Activated T-cell treated with anti-CD3 and anti-CD28 coated beads, Interleukin-2, amount 50 U/mL, for 24 hours (primary cell): ENCODE data around the gene OR8G5.

ENCODE experiments used
- DNase-seq: peaks from one replicate; pipeline ENCODE4 v3.0.0-alpha.2; 2020
- H3K27ac Mint-ChIP-seq: 2 replicates; pipeline ENCODE4 v1.8.0; 2020; ENCODE audit warnings: mild to moderate bottlenecking, mixed read lengths
- H3K27me3 Mint-ChIP-seq: 2 replicates; pipeline ENCODE4 v1.8.0; 2020; ENCODE audit warnings: mixed read lengths
- H3K36me3 Mint-ChIP-seq: 2 replicates; pipeline ENCODE4 v1.8.0; 2020; ENCODE audit warnings: low read depth, mixed read lengths
- H3K4me1 Mint-ChIP-seq: 2 replicates; pipeline ENCODE4 v1.8.0; 2020; ENCODE audit warnings: low read depth, mixed read lengths
- H3K4me3 Mint-ChIP-seq: 2 replicates; pipeline ENCODE4 v1.8.0; 2020; ENCODE audit warnings: mild to moderate bottlenecking, moderate library complexity, mixed read lengths
- H3K9me3 Mint-ChIP-seq: 2 replicates; pipeline ENCODE4 v1.8.0; 2020; ENCODE audit warnings: mixed read lengths

The OR8G5 gene

GRCh38 chr11:124311269-124311668 is 55.1 kb downstream of the OR8G5 start:
- Mint-ChIP-seq H3K4me1 (no peaks in the 10 kb centered on the region), H3K36me3 (no peaks in the 10 kb centered on the region), H3K9me3 (no peaks in the 10 kb centered on the region), H3K4me3 (no peak overlapping the region), H3K27ac (no peak overlapping the region), H3K27me3 (peaks cover 2% of the 10 kb centered on the region)
- no peak for DNase-seq

- no peak overlapping the region for H3K27ac Mint-ChIP-seq
- no peaks in the 10 kb centered on the region for H3K27me3 Mint-ChIP-seq
- H3K36me3 Mint-ChIP-seq = no peaks in the 10 kb centered on the region
- H3K4me1 Mint-ChIP-seq = no peaks in the 10 kb centered on the region
- H3K4me3 Mint-ChIP-seq = no peak overlapping the region
- DNase-seq = no peak
- H3K9me3 Mint-ChIP-seq = no peaks in the 10 kb centered on the region
These were observed 55.5 kb downstream of the OR8G5 start for GRCh38 chr11:124311670-124312069.

GRCh38 chr11:124313131-124313530 is 57.0 kb downstream of the OR8G5 start:
- Mint-ChIP-seq H3K27ac (no peak overlapping the region), H3K36me3 (no peaks in the 10 kb centered on the region), H3K4me1 (no peaks in the 10 kb centered on the region), H3K27me3 (peaks cover 1% of the 10 kb centered on the region), H3K9me3 (no peaks in the 10 kb centered on the region), H3K4me3 (no peak overlapping the region)
- no peak for DNase-seq

GRCh38 chr11:124313849-124314248 is 57.7 kb downstream of the OR8G5 start, which contains the start of gene OR8D1:
OR8D1 (minus strand) TSS chr11:124313949; CDS start chr11:124310766, 3,183 bp downstream.
- no peak for DNase-seq
- no peak within 1 kb of the TSS for H3K27ac Mint-ChIP-seq
- H3K36me3 Mint-ChIP-seq = no peaks in the 10 kb centered on the region
- no peaks in the 10 kb centered on the region for H3K4me1 Mint-ChIP-seq
- no peaks in the 10 kb centered on the region for H3K9me3 Mint-ChIP-seq
- H3K4me3 Mint-ChIP-seq = no peak within 1 kb of the TSS
- peaks cover 3% of the 10 kb centered on the region for H3K27me3 Mint-ChIP-seq

GRCh38 chr11:124315052-124315451 is 58.9 kb downstream of the OR8G5 start:
- Mint-ChIP-seq H3K36me3 (no peaks in the 10 kb centered on the region), H3K27ac (no peak overlapping the region), H3K27me3 (peaks cover 3% of the 10 kb centered on the region), H3K4me3 (no peak overlapping the region), H3K9me3 (no peaks in the 10 kb centered on the region), H3K4me1 (no peaks in the 10 kb centered on the region)
- DNase-seq = no peak
